NT2/D1 (cell line): ENCODE measurements around the gene RHOT2.

Experiments
- DNase-seq: peaks from one replicate; pipeline ENCODE4 v3.0.0-alpha.2; 2011; ENCODE audit warnings: low read depth, low spot score
- H3K27me3 ChIP-seq: 2 replicates; pipeline ENCODE4 v1.6.0; 2011; ENCODE audit warnings: mild to moderate bottlenecking; ENCODE audit not compliant: insufficient read length, insufficient read depth
- H3K36me3 ChIP-seq: 2 replicates; pipeline ENCODE4 v1.6.1; 2011; ENCODE audit warnings: mild to moderate bottlenecking, low read length, mixed read lengths; ENCODE audit not compliant: insufficient read depth, insufficient read length
- H3K4me1 ChIP-seq: 2 replicates; pipeline ENCODE4 v1.5.1; 2011; ENCODE audit not compliant: insufficient read depth, insufficient read length
- H3K4me3 ChIP-seq: 2 replicates; pipeline ENCODE4 v1.5.1; 2011; ENCODE audit warnings: low read depth; ENCODE audit not compliant: insufficient read length
- H3K9ac ChIP-seq: 2 replicates; pipeline ENCODE4 v1.6.0; 2011; ENCODE audit warnings: low read depth; ENCODE audit not compliant: insufficient read length
- H3K9me3 ChIP-seq: 2 replicates; pipeline ENCODE4 v1.5.1; 2011; ENCODE audit warnings: mild to moderate bottlenecking, low read length; ENCODE audit not compliant: insufficient read depth
- YY1 ChIP-seq: IDR thresholded peaks from 2 replicates; pipeline ENCODE4 v1.6.1; 2011; ENCODE audit not compliant: insufficient read length, insufficient read depth
- ZNF274 ChIP-seq: IDR thresholded peaks from 2 replicates; pipeline ENCODE4 v1.6.1; 2011; ENCODE audit warnings: mild to moderate bottlenecking, low read depth, low read length

Gene RHOT2

DNA sequence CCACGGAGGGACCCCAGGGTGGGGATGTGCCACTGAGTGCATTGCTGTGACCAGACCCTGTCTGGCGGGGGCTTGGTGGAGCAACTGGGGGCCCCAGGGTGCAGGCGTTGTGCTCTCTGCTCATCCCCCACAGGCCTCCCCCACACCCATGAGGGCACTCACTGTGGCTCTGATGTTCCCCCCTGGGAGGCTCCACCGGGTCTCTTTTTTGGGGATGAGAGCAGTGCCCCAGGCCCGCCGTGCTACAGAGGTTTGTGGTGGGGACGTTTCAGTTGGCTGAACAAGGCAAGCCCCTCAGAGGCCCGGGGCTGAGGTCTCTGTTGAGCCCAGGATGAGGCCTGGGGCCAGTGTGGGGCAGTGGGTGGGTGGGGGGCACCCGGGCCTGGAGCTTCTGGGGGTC lies 55.8 kb downstream of the RHOT2 start:
- TF ChIP-seq ZNF274: no peak
- TF ChIP-seq YY1: no peak
- Histone ChIP-seq H3K36me3 (peaks cover 14% of the 10 kb centered on the region), H3K9ac (no peak overlapping the region)

More for the DNA sequence above, 55.8 kb downstream of the RHOT2 start:
- DNase-seq: no peak
- peaks cover 34% of the 10 kb centered on the region for H3K4me1 ChIP-seq
- no peak overlapping the region for H3K4me3 ChIP-seq
- H3K27me3 ChIP-seq: peaks cover 6% of the 10 kb centered on the region
- H3K9me3 ChIP-seq: no peaks in the 10 kb centered on the region; the same call in 1 of the 2 replicates
